SH-SY5Y (cell line): ENCODE results near the gene SLC4A8.

ENCODE experiments used
- GATA2 ChIP-seq: IDR thresholded peaks from 2 replicates; pipeline ENCODE4 v1.6.1; 2011; ENCODE audit warnings: mild to moderate bottlenecking, low read depth, low read length
- GATA3 ChIP-seq: IDR thresholded peaks from 2 replicates; pipeline ENCODE4 v1.6.1; 2011; ENCODE audit warnings: low read depth, mild to moderate bottlenecking, low read length, moderate library complexity

- TF ChIP-seq GATA2 (no peak), GATA3 (no peak)
These were observed 103.3 kb downstream of the SLC4A8 start for GRCh38 chr12:51527966-51528365.
